HG03460 (cell line): ENCODE data around the gene PDSS2.
"Not testable (repeated sequence)": the region's sequence is repeated elsewhere in the genome, so short reads cannot be mapped to it uniquely, and the experiment has no call there.

Experiments used
- ATAC-seq: cut with Tn5 transposase; IDR thresholded peaks from one replicate; pipeline ENCODE4 v1.9.1; 2021; ENCODE audit not compliant: unreplicated experiment

The PDSS2 gene

GRCh38 chr6:107185391-107185970 is 273.9 kb downstream of the PDSS2 start:
- no peak for ATAC-seq

GRCh38 chr6:107184435-107184834 is 274.9 kb downstream of the PDSS2 start:
- ATAC-seq: no peak

- no peak for ATAC-seq
Observed at GRCh38 chr6:107180099-107180498, 279.3 kb downstream of the PDSS2 start.

GRCh38 chr6:107179004-107179403 is 280.4 kb downstream of the PDSS2 start:
- ATAC-seq: no peak

GRCh38 chr6:107173779-107174178 is 285.6 kb downstream of the PDSS2 start:
- ATAC-seq: no peak

- ATAC-seq: no peak
Observed at GRCh38 chr6:107171513-107171912, 287.9 kb downstream of the PDSS2 start.

GRCh38 chr6:107164299-107164698 is 295.1 kb downstream of the PDSS2 start:
- ATAC-seq: not testable (repeated sequence)

- ATAC-seq: no peak
Observed at GRCh38 chr6:107161521-107161920, 297.8 kb downstream of the PDSS2 start.

- no peak for ATAC-seq
Observed at GRCh38 chr6:107156617-107157016, 302.7 kb downstream of the PDSS2 start.

GRCh38 chr6:107154801-107155160 is 304.6 kb downstream of the PDSS2 start:
- no peak for ATAC-seq

GRCh38 chr6:107154131-107154800 is 305.1 kb downstream of the PDSS2 start:
- ATAC-seq: no peak

GRCh38 chr6:107152638-107153430 is 306.5 kb downstream of the PDSS2 start:
- no peak for ATAC-seq

GRCh38 chr6:107144666-107145065 is 314.7 kb downstream of the PDSS2 start:
- no peak for ATAC-seq

- no peak for ATAC-seq
Observed at GRCh38 chr6:107144014-107144413, 315.4 kb downstream of the PDSS2 start.

GRCh38 chr6:107140581-107140980 is 318.8 kb downstream of the PDSS2 start:
- no peak for ATAC-seq

GRCh38 chr6:107136324-107136723 is 323.0 kb downstream of the PDSS2 start:
- ATAC-seq: not testable (repeated sequence)

- not testable (repeated sequence) for ATAC-seq
Observed at GRCh38 chr6:107135048-107135680, 324.2 kb downstream of the PDSS2 start.

- ATAC-seq: no peak
Observed at GRCh38 chr6:107132330-107132954, 326.9 kb downstream of the PDSS2 start.

GRCh38 chr6:107129370-107129925 is 329.9 kb downstream of the PDSS2 start:
- no peak for ATAC-seq

- ATAC-seq: no peak
Observed at GRCh38 chr6:107128577-107128976, 330.8 kb downstream of the PDSS2 start.

GRCh38 chr6:107128175-107128574 is 331.2 kb downstream of the PDSS2 start:
- no peak for ATAC-seq
